CD4-positive, CD25-positive, alpha-beta regulatory T cell (primary cell): ENCODE results near the gene PSMD1. TPM values are rescaled to one million over a fixed set of nuclear protein-coding genes. Genes with fewer than 3 reads are reported as not detected.

ENCODE experiments used
- ATAC-seq, 2 donors: fragments of 150-1000 bp; cut with Tn5 transposase; one replicate each; pipeline ENCODE4 v1.10.0; 2021; ENCODE audit warnings: low read depth in 2 of 2, moderate number of reproducible peaks in 2 of 2, moderate library complexity in 1 of 2
- DNase-seq, 3 donors: peaks; one replicate each; pipeline versions ENCODE4 v3.0.0 to v3.0.0-alpha.2; 2012 to 2022; ENCODE audit warnings: mixed read lengths in 1 of 3
- H3K27ac ChIP-seq: one replicate; pipeline ENCODE4 v1.7.0; 2013; ENCODE audit warnings: mild to moderate bottlenecking, low read length; ENCODE audit not compliant: insufficient read depth, poor library complexity, severe bottlenecking
- H3K27me3 ChIP-seq: one replicate; pipeline ENCODE4 v1.7.0; 2013; ENCODE audit warnings: low read length; ENCODE audit not compliant: control insufficient read depth, insufficient read depth
- H3K36me3 ChIP-seq: one replicate; pipeline ENCODE4 v1.7.0; 2013; ENCODE audit warnings: mild to moderate bottlenecking, low read length, moderate library complexity; ENCODE audit not compliant: control insufficient read depth, insufficient read depth
- H3K4me1 ChIP-seq: 2 replicates; pipeline ENCODE4 v1.7.0; 2013; ENCODE audit warnings: mild to moderate bottlenecking, low read length; ENCODE audit not compliant: insufficient read depth, control insufficient read depth, poor library complexity, severe bottlenecking
- H3K4me3 ChIP-seq: one replicate; pipeline ENCODE4 v1.7.0; 2013; ENCODE audit warnings: low read depth, mild to moderate bottlenecking, low read length, moderate library complexity
- H3K9me3 ChIP-seq, 2 experiments: 1 replicate in 1 of 2; 2 replicates in 1 of 2; pipeline ENCODE4 v1.7.0; 2013; ENCODE audit warnings: low read length in 2 of 2, mild to moderate bottlenecking in 1 of 2, moderate library complexity in 1 of 2; ENCODE audit not compliant: control insufficient read depth in 2 of 2
- H3K27ac Mint-ChIP-seq, 3 donors: one replicate each; pipeline ENCODE4 v1.8.0; 2020 to 2022; ENCODE audit warnings: mild to moderate bottlenecking in 3 of 3, mixed read lengths in 3 of 3, moderate library complexity in 2 of 3
- H3K27me3 Mint-ChIP-seq: one replicate; pipeline ENCODE4 v1.8.0; 2022; ENCODE audit warnings: mild to moderate bottlenecking, mixed read lengths
- H3K36me3 Mint-ChIP-seq: one replicate; pipeline ENCODE4 v1.8.0; 2020; ENCODE audit warnings: mixed read lengths
- H3K4me1 Mint-ChIP-seq, 4 donors: one replicate each; pipeline ENCODE4 v1.8.0; 2020 to 2022; ENCODE audit warnings: mixed read lengths in 4 of 4, mild to moderate bottlenecking in 1 of 4
- H3K4me3 Mint-ChIP-seq, 4 donors: one replicate each; pipeline ENCODE4 v1.8.0; 2020 to 2022; ENCODE audit warnings: mild to moderate bottlenecking in 4 of 4, mixed read lengths in 4 of 4, moderate library complexity in 3 of 4
- H3K9me3 Mint-ChIP-seq, 7 donors: one replicate each; pipeline ENCODE4 v1.8.0; 2020 to 2022; ENCODE audit warnings: mixed read lengths in 7 of 7, mild to moderate bottlenecking in 3 of 7, moderate library complexity in 2 of 7
- polyA plus RNA-seq, 4 donors: library from polyadenylated mRNA; unstranded; fragments of 300-500 nt; fragmentation: Illumina TruSeq; gene quantifications; one replicate each; pipeline ENCODE4 v1.2.3, GENCODE V29; 2021
- total RNA-seq: library from RNA; stranded (reverse); gene quantifications from one replicate; pipeline ENCODE4 v1.2.3, GENCODE V29; 2022

The PSMD1 gene
- total and polyA plus RNA-seq, 5 donors from 2014 or later, result 45.0 to 70.7 (median 61.5) TPM

GRCh38 chr2:231124838-231125568, 68.3 kb downstream of the PSMD1 start, which contains the start of gene HTR2B:
HTR2B (minus strand) TSS chr2:231125042; CDS start chr2:231123764, 1,278 bp downstream.
- H3K4me3 ChIP-seq, result peak within 1 kb of the TSS; percentile 74
- no peaks in the 10 kb centered on the region for H3K36me3 ChIP-seq
- Mint-ChIP-seq H3K36me3 (no peaks in the 10 kb centered on the region), H3K27me3 (no peaks in the 10 kb centered on the region), H3K4me3 (peak within 1 kb of the TSS; percentile 70 to 93 (median 74)), H3K4me1 (peaks cover 23 to 42% (median 29%) of the 10 kb centered on the region in 4 donors), H3K27ac (peak within 1 kb of the TSS in 2 of 3 donors; percentile 70 to 78), H3K9me3 (no peaks in the 10 kb centered on the region)
- H3K27me3 ChIP-seq, result no peaks in the 10 kb centered on the region
- no peaks in the 10 kb centered on the region for H3K9me3 ChIP-seq
- ATAC-seq (peak; percentile 69 to 79), DNase-seq (peak in 2 of 3 donors; percentile 16 to 62)
- peak within 1 kb of the TSS; percentile 64 for H3K27ac ChIP-seq
- peaks cover 24% of the 10 kb centered on the region for H3K4me1 ChIP-seq

DNA sequence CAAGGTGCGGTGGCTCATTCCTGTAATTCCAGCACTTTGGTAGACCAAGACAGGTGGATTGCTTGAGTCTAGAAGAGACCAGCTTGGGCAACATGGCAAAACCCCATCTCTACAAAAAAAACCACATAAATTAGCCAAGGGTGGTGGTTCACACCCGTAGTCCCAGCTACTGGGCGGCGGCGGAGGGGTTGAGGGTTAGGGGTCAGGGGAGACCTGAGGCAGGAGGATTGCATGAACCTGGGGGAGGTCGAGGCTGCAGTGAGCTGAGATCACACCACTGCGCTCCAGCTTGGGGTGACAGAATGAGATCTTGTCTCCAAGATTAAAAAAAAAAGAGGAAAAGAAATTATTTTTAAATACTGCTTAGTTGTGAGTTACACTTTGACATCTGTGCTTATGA, 69.5 kb downstream of the PSMD1 start:
- Mint-ChIP-seq H3K9me3 (no peaks in the 10 kb centered on the region), H3K27ac (no peak overlapping the region), H3K27me3 (no peaks in the 10 kb centered on the region), H3K4me3 (no peak overlapping the region), H3K4me1 (peaks cover 23 to 33% (median 27%) of the 10 kb centered on the region in 4 donors), H3K36me3 (no peaks in the 10 kb centered on the region)
- DNase-seq (no peak), ATAC-seq (no peak)
- Histone ChIP-seq H3K4me3 (no peak overlapping the region), H3K27me3 (no peaks in the 10 kb centered on the region), H3K9me3 (no peaks in the 10 kb centered on the region), H3K36me3 (no peaks in the 10 kb centered on the region), H3K27ac (no peak overlapping the region), H3K4me1 (peaks cover 24% of the 10 kb centered on the region)

- Mint-ChIP-seq H3K4me3 (no peak overlapping the region), H3K27me3 (no peaks in the 10 kb centered on the region), H3K9me3 (no peaks in the 10 kb centered on the region), H3K4me1 (peaks cover 18 to 33% (median 27%) of the 10 kb centered on the region in 4 donors), H3K27ac (peak overlapping the region in 1 of 3 donors; percentile 20), H3K36me3 (no peaks in the 10 kb centered on the region)
- no peak overlapping the region for H3K27ac ChIP-seq
- H3K4me3 ChIP-seq, result no peak overlapping the region
- ATAC-seq (no peak), DNase-seq (no peak)
- H3K9me3 ChIP-seq, result no peaks in the 10 kb centered on the region
- peaks cover 24% of the 10 kb centered on the region for H3K4me1 ChIP-seq
- no peaks in the 10 kb centered on the region for H3K27me3 ChIP-seq
- no peaks in the 10 kb centered on the region for H3K36me3 ChIP-seq
Measured at GRCh38 chr2:231127480-231127879, 70.8 kb downstream of the PSMD1 start.

DNA sequence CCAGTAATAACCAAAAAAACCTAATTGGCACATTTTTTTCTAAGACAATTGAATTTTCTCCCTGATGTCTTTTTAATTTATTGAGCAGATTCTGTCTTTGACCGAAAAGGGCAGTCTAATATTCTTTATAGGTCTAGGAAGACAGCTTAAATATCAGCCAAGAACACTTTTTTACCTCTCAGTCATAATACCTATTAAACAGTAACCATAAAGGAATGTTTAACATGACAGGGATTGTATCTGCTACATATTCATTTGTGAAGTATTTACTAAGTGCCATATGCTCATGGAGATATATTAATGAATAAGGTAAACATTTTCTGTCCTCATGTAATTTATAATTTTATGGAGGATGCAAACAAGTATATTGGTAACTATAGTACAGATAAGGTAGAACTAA, 71.3 kb downstream of the PSMD1 start:
- no peak for ATAC-seq
- H3K4me1 ChIP-seq, result peaks cover 24% of the 10 kb centered on the region
- H3K9me3 ChIP-seq, result no peaks in the 10 kb centered on the region
- no peaks in the 10 kb centered on the region for H3K27me3 Mint-ChIP-seq
- H3K27ac ChIP-seq, result no peak overlapping the region
- no peaks in the 10 kb centered on the region for H3K36me3 Mint-ChIP-seq
- peaks cover 18 to 33% (median 27%) of the 10 kb centered on the region in 4 donors for H3K4me1 Mint-ChIP-seq
- H3K4me3 Mint-ChIP-seq, result no peak overlapping the region
- H3K9me3 Mint-ChIP-seq, result no peaks in the 10 kb centered on the region
- no peak overlapping the region for H3K27ac Mint-ChIP-seq
- H3K4me3 ChIP-seq, result no peak overlapping the region
- no peaks in the 10 kb centered on the region for H3K27me3 ChIP-seq
- H3K36me3 ChIP-seq, result no peaks in the 10 kb centered on the region
- no peak for DNase-seq

DNA sequence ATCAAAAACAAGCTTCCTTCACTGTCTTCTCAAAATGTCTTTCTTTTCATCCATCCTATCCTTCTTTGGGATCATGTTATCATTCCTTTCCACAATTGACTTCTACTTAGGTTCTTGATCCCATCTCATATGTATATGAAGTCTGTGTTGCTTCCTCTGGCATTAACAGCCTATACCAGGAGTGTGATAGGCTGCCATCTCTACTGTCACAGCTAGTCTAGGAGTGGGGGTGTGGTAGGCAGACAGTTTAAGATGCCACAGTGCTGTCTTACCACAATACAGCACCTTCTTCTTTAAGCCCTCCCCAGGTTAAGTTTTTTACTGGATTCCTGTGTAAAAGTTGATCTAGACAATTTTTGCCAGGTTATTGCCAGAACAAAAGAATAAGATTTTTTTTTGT, 71.9 kb downstream of the PSMD1 start:
- Histone ChIP-seq H3K27ac (no peak overlapping the region), H3K27me3 (no peaks in the 10 kb centered on the region), H3K9me3 (no peaks in the 10 kb centered on the region), H3K4me1 (peaks cover 21% of the 10 kb centered on the region), H3K4me3 (no peak overlapping the region), H3K36me3 (no peaks in the 10 kb centered on the region)
- ATAC-seq (no peak), DNase-seq (no peak)
- no peaks in the 10 kb centered on the region for H3K27me3 Mint-ChIP-seq
- no peak overlapping the region for H3K4me3 Mint-ChIP-seq
- H3K9me3 Mint-ChIP-seq, result no peaks in the 10 kb centered on the region
- H3K4me1 Mint-ChIP-seq, result peaks cover 18 to 27% (median 22%) of the 10 kb centered on the region in 4 donors
- H3K27ac Mint-ChIP-seq, result no peak overlapping the region
- H3K36me3 Mint-ChIP-seq, result no peaks in the 10 kb centered on the region

- no peaks in the 10 kb centered on the region for H3K9me3 ChIP-seq
- no peak for ATAC-seq
- no peak overlapping the region for H3K27ac ChIP-seq
- Mint-ChIP-seq H3K9me3 (no peaks in the 10 kb centered on the region), H3K4me1 (peaks cover 13 to 24% (median 17%) of the 10 kb centered on the region in 4 donors), H3K4me3 (no peak overlapping the region), H3K27ac (no peak overlapping the region), H3K27me3 (no peaks in the 10 kb centered on the region), H3K36me3 (no peaks in the 10 kb centered on the region)
- peaks cover 14% of the 10 kb centered on the region for H3K4me1 ChIP-seq
- H3K36me3 ChIP-seq, result no peaks in the 10 kb centered on the region
- DNase-seq, result no peak
- no peak overlapping the region for H3K4me3 ChIP-seq
- no peaks in the 10 kb centered on the region for H3K27me3 ChIP-seq
Measured at GRCh38 chr2:231129216-231129615, 72.5 kb downstream of the PSMD1 start.

DNA sequence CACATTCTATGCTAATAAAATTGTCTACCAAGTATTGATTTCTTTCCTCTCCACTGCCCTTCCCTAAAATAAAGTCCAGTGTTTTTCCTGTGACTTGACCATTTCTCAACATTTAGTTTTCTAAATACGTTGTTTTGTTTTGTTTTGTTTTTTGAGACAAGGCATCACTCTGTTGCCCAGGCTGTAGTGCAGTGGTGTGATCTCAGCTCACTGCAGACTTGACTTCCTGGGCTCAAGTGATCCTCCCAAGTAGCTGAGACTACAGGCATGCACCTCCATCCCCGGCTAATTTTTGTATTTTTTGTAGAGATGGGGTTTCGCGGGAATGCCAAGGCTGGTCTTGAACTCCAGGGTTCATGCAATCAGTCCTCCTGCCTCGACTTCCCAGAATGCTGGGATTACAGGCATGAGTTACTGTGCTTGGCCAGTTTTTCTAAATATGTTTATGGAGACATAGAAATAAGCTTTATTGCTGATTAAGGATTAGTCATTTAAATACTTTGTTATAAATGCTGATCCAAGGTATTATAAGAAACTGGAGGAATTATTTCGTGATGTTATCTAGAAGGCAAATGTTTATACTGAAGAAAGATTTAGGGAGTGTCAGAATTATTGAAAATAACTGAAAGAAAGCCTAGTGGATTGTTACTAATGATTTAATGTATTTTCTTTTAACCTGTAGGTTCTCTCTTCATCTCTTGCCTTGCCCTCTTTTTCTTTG, 73.8 kb downstream of the PSMD1 start:
- Mint-ChIP-seq H3K27ac (peak overlapping the region in 1 of 3 donors; percentile 65), H3K4me3 (no peak overlapping the region), H3K27me3 (no peaks in the 10 kb centered on the region), H3K4me1 (peaks cover under 1 to 16% (median 7%) of the 10 kb centered on the region in 4 donors), H3K36me3 (no peaks in the 10 kb centered on the region), H3K9me3 (no peaks in the 10 kb centered on the region)
- Histone ChIP-seq H3K27me3 (no peaks in the 10 kb centered on the region), H3K36me3 (no peaks in the 10 kb centered on the region), H3K4me3 (no peak overlapping the region), H3K4me1 (peaks cover 4% of the 10 kb centered on the region), H3K9me3 (no peaks in the 10 kb centered on the region), H3K27ac (no peak overlapping the region)
- ATAC-seq, result no peak
- DNase-seq, result no peak
